HCT116 (cell line): ENCODE results near the gene SDC1. TPM values are rescaled to one million over a fixed set of nuclear protein-coding genes. Genes with fewer than 3 reads are reported as not detected.

Source experiments
- ATAC-seq: fragments of 200-7000 bp; cut with Tn5 transposase; 2 replicates; pipeline ENCODE4 v1.9.1; 2020; ENCODE audit warnings: mild to moderate bottlenecking, moderate library complexity
- BruUV-seq: library from RNA; stranded (reverse); fragments of 400-500 nt; replicated peaks from 2 replicates; lab custom pipeline; 2021; lab: Mats Ljungman, UMichigan
- CTCF ChIA-PET: fragments of 300-600 bp; sonication (Branson Sonifier 250); formaldehyde crosslinking; loops from one replicate; lab custom pipeline; 2021; ENCODE audit warnings: antibody characterized with exemption; lab: Charles Lee
- POLR2A ChIA-PET: fragments of 300-600, 350-600 bp; sonication (Branson Sonifier 250); formaldehyde crosslinking; loops from one replicate; lab custom pipeline; 2021; ENCODE audit warnings: antibody characterized with exemption; lab: Charles Lee
- RAD21 ChIA-PET, 2 experiments: fragments of 300-600 bp; sonication (Branson Sonifier 250); formaldehyde crosslinking; loops; one replicate each; lab custom pipeline; 2023; ENCODE audit warnings: low total read pairs in 2 of 2; ENCODE audit not compliant: uncharacterized antibody in 2 of 2, unreplicated experiment in 2 of 2, low non-redundant PET in 1 of 2; lab: Charles Lee
- DNase-seq: peaks from one replicate; pipeline ENCODE4 v3.0.0-alpha.2; 2010; ENCODE audit warnings: low read depth, low spot score
- H2AFZ ChIP-seq: fragments of 200-600 bp; shearing (Covaris generic), sonication (generic); 2 replicates; pipeline ENCODE4 v1.6.1; 2017; ENCODE audit warnings: low read depth, mixed run types, mixed read lengths, antibody characterized with exemption, low read length; ENCODE audit not compliant: poor library complexity, severe bottlenecking
- H3K27ac ChIP-seq: 2 replicates; pipeline ENCODE4 v1.5.1; 2012; ENCODE audit warnings: low read depth, low read length
- H3K27me3 ChIP-seq: fragments of 200-600 bp; sonication (generic); 2 replicates; pipeline ENCODE4 v1.6.1; 2016; ENCODE audit warnings: mixed run types, low read length, mixed read lengths; ENCODE audit not compliant: insufficient read depth
- H3K36me3 ChIP-seq, 2 experiments: fragments of 200-500 bp in 1 of 2; fragments of 200-600 bp in 1 of 2; sonication (Bioruptor generic) in 1 of 2; sonication (generic) in 1 of 2; 2 replicates each; pipeline versions ENCODE4 v1.5.1 to v1.6.1; 2014 to 2016; ENCODE audit warnings: low read length in 2 of 2, inconsistent platforms in 1 of 2, mixed read lengths in 1 of 2, mixed run types in 1 of 2; ENCODE audit not compliant: insufficient read depth in 2 of 2, control insufficient read depth in 1 of 2
- H3K4me1 ChIP-seq, 2 experiments: fragments of 200-600 bp in 1 of 2; sonication (generic) in 1 of 2; 2 replicates each; pipeline versions ENCODE4 v1.5.1 to v1.6.1; 2012 to 2017; ENCODE audit warnings: low read length in 2 of 2, inconsistent platforms in 1 of 2, mild to moderate bottlenecking in 1 of 2, mixed read lengths in 1 of 2, mixed run types in 1 of 2, moderate library complexity in 1 of 2; ENCODE audit not compliant: insufficient read depth in 2 of 2, control insufficient read depth in 1 of 2
- H3K4me2 ChIP-seq: fragments of 200-600 bp; sonication (generic); 2 replicates; pipeline ENCODE4 v1.6.1; 2017; ENCODE audit warnings: mixed run types, low read length, mixed read lengths
- H3K4me3 ChIP-seq, 2 experiments: fragments of 200-600 bp in 1 of 2; sonication (generic) in 1 of 2; replicated peaks in 1 of 2; 2 replicates each; pipeline ENCODE4 v1.5.1; 2011 to 2016; ENCODE audit warnings: low read length in 2 of 2, control low read depth in 1 of 2, low read depth in 1 of 2, mild to moderate bottlenecking in 1 of 2, mixed read lengths in 1 of 2, mixed run types in 1 of 2
- H3K79me2 ChIP-seq: fragments of 200-600 bp; sonication (generic); 2 replicates; pipeline ENCODE4 v1.6.1; 2017; ENCODE audit warnings: mild to moderate bottlenecking, mixed run types, low read length, moderate library complexity, mixed read lengths; ENCODE audit not compliant: insufficient read depth
- H3K9ac ChIP-seq: fragments of 200-600 bp; sonication (generic); 2 replicates; pipeline ENCODE4 v1.6.1; 2016; ENCODE audit warnings: low read length, mixed read lengths
- H3K9me2 ChIP-seq: fragments of 200-600 bp; sonication (generic), shearing (Covaris generic); 2 replicates; pipeline ENCODE4 v1.6.1; 2017; ENCODE audit warnings: mixed run types, mild to moderate bottlenecking, moderate library complexity; ENCODE audit not compliant: insufficient read depth
- H3K9me3 ChIP-seq, 2 experiments: fragments of 200-500 bp in 1 of 2; fragments of 200-600 bp in 1 of 2; sonication (Bioruptor generic) in 1 of 2; sonication (generic) in 1 of 2; 2 replicates each; pipeline ENCODE4 v1.6.1; 2014 to 2017; ENCODE audit warnings: low read length in 2 of 2, mixed read lengths in 2 of 2, inconsistent platforms in 1 of 2, low read depth in 1 of 2, mild to moderate bottlenecking in 1 of 2, mixed run types in 1 of 2, moderate library complexity in 1 of 2; ENCODE audit not compliant: control insufficient read depth in 1 of 2, insufficient read depth in 1 of 2
- H4K20me1 ChIP-seq: fragments of 200-600 bp; sonication (generic), shearing (Covaris generic); 2 replicates; pipeline ENCODE4 v1.6.1; 2017; ENCODE audit warnings: mixed run types, mild to moderate bottlenecking, moderate library complexity; ENCODE audit not compliant: insufficient read depth
- ATF3 ChIP-seq: IDR thresholded peaks from 2 replicates; pipeline ENCODE4 v1.6.1; 2012
- CBX3 ChIP-seq: IDR thresholded peaks from 2 replicates; pipeline ENCODE4 v1.6.1; 2012; ENCODE audit warnings: low read depth
- CEBPB ChIP-seq: IDR thresholded peaks from 2 replicates; pipeline ENCODE4 v1.6.1; 2012; ENCODE audit warnings: low read depth
- CTCF ChIP-seq, 3 experiments: fragments of 200-600 bp in 1 of 3; sonication (generic) in 1 of 3; IDR thresholded peaks in 2 of 3; conservative IDR thresholded peaks in 1 of 3; 2 replicates each; pipeline ENCODE4 v1.5.1; 2012 to 2017; ENCODE audit warnings: low read depth in 2 of 3, low read length in 2 of 3, antibody characterized with exemption in 1 of 3, borderline replicate concordance in 1 of 3, control low read depth in 1 of 3, mild to moderate bottlenecking in 1 of 3, mixed read lengths in 1 of 3, mixed run types in 1 of 3, moderate library complexity in 1 of 3; ENCODE audit not compliant: insufficient read depth in 1 of 3
- EGR1 ChIP-seq: IDR thresholded peaks from 2 replicates; pipeline ENCODE4 v1.6.1; 2012; ENCODE audit warnings: low read depth
- ELF1 ChIP-seq: IDR thresholded peaks from 2 replicates; pipeline ENCODE4 v1.6.1; 2012; ENCODE audit warnings: low read depth, borderline replicate concordance
- EZH2phosphoT487 ChIP-seq: fragments of 200-600 bp; IDR thresholded peaks from 2 replicates; pipeline ENCODE4 v1.6.1; 2018; ENCODE audit warnings: antibody characterized with exemption, borderline replicate concordance
- JUND ChIP-seq: IDR thresholded peaks from 2 replicates; pipeline ENCODE4 v1.6.1; 2012
- MAX ChIP-seq: IDR thresholded peaks from 2 replicates; pipeline ENCODE4 v1.6.1; 2012
- POLR2A ChIP-seq: IDR thresholded peaks from 2 replicates; pipeline ENCODE4 v1.7.0; 2011; ENCODE audit warnings: borderline replicate concordance; ENCODE audit not compliant: insufficient read depth, insufficient read length; ENCODE audit errors: extremely low read depth
- REST ChIP-seq: IDR thresholded peaks from 2 replicates; pipeline ENCODE4 v1.6.1; 2012; ENCODE audit warnings: low read depth
- SRF ChIP-seq: IDR thresholded peaks from 2 replicates; pipeline ENCODE4 v1.6.1; 2012; ENCODE audit warnings: low read depth
- TCF7L2 ChIP-seq: IDR thresholded peaks from 2 replicates; pipeline ENCODE4 v1.7.0; 2011; ENCODE audit warnings: borderline replicate concordance, inconsistent platforms; ENCODE audit not compliant: insufficient read depth, insufficient read length; ENCODE audit errors: extremely low read depth
- YY1 ChIP-seq: IDR thresholded peaks from 2 replicates; pipeline ENCODE4 v1.6.1; 2011; ENCODE audit warnings: low read length, low read depth, moderate library complexity, mild to moderate bottlenecking; ENCODE audit not compliant: insufficient replicate concordance; ENCODE audit errors: extremely low read depth
- ZFX ChIP-seq: fragments of 450-650 bp; IDR thresholded peaks from 2 replicates; pipeline ENCODE4 v1.6.1; 2017
- ZNF274 ChIP-seq: fragments of 200-500 bp; sonication (Bioruptor generic); IDR thresholded peaks from 2 replicates; pipeline ENCODE4 v1.6.1; 2014; ENCODE audit warnings: mild to moderate bottlenecking, low read depth, low read length, inconsistent platforms
- intact Hi-C: fragments of 100-400 bp; cut with micrococcal nuclease; formaldehyde crosslinking; loops from 2 replicates; pipeline ENCODE4 v1.10.0; 2022
- total RNA-seq: library from RNA; stranded (reverse); gene quantifications from one replicate; pipeline ENCODE4 v1.2.1, GENCODE V29; 2021; ENCODE audit not compliant: unreplicated experiment

SDC1 gene
- total RNA-seq, 1 experiment from 2014 or later: 32.0 TPM

GRCh38 chr2:20194097-20195015, 30.6 kb downstream of the SDC1 start (continued):
- TF ChIP-seq TCF7L2 (no peak), CEBPB (no peak), EGR1 (no peak), ATF3 (no peak), JUND (no peak)

GRCh38 chr2:20193185-20193584, 31.7 kb downstream of the SDC1 start:
- POLR2A ChIA-PET: no interaction called here

More at GRCh38 chr2:20193185-20193584, 31.7 kb downstream of the SDC1 start:
- H3K27me3 ChIP-seq: no peaks in the 10 kb centered on the region
- no peak overlapping the region for H3K27ac ChIP-seq
- H4K20me1 ChIP-seq: no peaks in the 10 kb centered on the region
- H3K4me3 ChIP-seq: no peak overlapping the region
- TF ChIP-seq CBX3 (no peak), ZNF274 (no peak), MAX (no peak), ATF3 (no peak), CEBPB (no peak), EGR1 (no peak), SRF (no peak), CTCF (IDR thresholded peaks at IDR 0.05 in 2 of 3, conservative IDR thresholded peaks at IDR 0.05 in 1 of 3; ENCODE audit: borderline replicate concordance in 1 of 3, insufficient read depth in 1 of 3, low read depth in 2 of 3, low read length in 2 of 3) (no peak), POLR2A (no peak), ELF1 (no peak), ZFX (no peak), REST (no peak), YY1 (no peak), EZH2phosphoT487 (no peak)
- no peaks in the 10 kb centered on the region for H3K9me3 ChIP-seq
- H3K4me2 ChIP-seq: no peak overlapping the region
- H3K79me2 ChIP-seq: no peaks in the 10 kb centered on the region
- no peak for DNase-seq
- no peaks in the 10 kb centered on the region for H3K4me1 ChIP-seq
- intact Hi-C loops: no loop called here
- H3K9me2 ChIP-seq: no peaks in the 10 kb centered on the region
- H2AFZ ChIP-seq: no peak overlapping the region
- ATAC-seq: no peak
- H3K36me3 ChIP-seq: no peaks in the 10 kb centered on the region
- RAD21 ChIA-PET: no interaction called here
- no TSS peak for BruUV-seq
- no peak overlapping the region for H3K9ac ChIP-seq
- CTCF ChIA-PET: no interaction called here
